Measurements from ENCODE around the gene PROZ. TPM values are rescaled to one million over a fixed set of nuclear protein-coding genes. Genes with fewer than 3 reads are reported as not detected.

The PROZ gene
- total RNA-seq, 1 donor: not detected

GRCh38 chr13:113144255-113144629 lies 14.2 kb upstream of the PROZ start:
- DNase-seq (ENCODE audit: low read depth): no peak
- TF ChIP-seq CTCF (IDR thresholded peaks at IDR 0.05; ENCODE audit: insufficient read depth, low read length): no peak
- no peak overlapping the region for H3K4me3 ChIP-seq (ENCODE audit: low read depth, low read length)

GRCh38 chr13:113145496-113145895 lies 13.0 kb upstream of the PROZ start:
- no peak for DNase-seq (ENCODE audit: low read depth)
- no peak overlapping the region for H3K4me3 ChIP-seq (ENCODE audit: low read depth, low read length)
- no peak for TF ChIP-seq CTCF (IDR thresholded peaks at IDR 0.05; ENCODE audit: insufficient read depth, low read length)

GRCh38 chr13:113145911-113146598 lies 12.4 kb upstream of the PROZ start:
- no peak overlapping the region for H3K4me3 ChIP-seq (ENCODE audit: low read depth, low read length)
- no peak for DNase-seq (ENCODE audit: low read depth)
- TF ChIP-seq CTCF (IDR thresholded peaks at IDR 0.05; ENCODE audit: insufficient read depth, low read length): no peak

GRCh38 chr13:113146750-113147149 lies 11.7 kb upstream of the PROZ start:
- TF ChIP-seq CTCF (IDR thresholded peaks at IDR 0.05; ENCODE audit: insufficient read depth, low read length): no peak
- no peak for DNase-seq (ENCODE audit: low read depth)
- H3K4me3 ChIP-seq (ENCODE audit: low read depth, low read length): no peak overlapping the region

GRCh38 chr13:113147206-113147605 lies 11.2 kb upstream of the PROZ start:
- TF ChIP-seq CTCF (IDR thresholded peaks at IDR 0.05; ENCODE audit: insufficient read depth, low read length): no peak
- H3K4me3 ChIP-seq (ENCODE audit: low read depth, low read length): no peak overlapping the region

GRCh38 chr13:113148407-113148806 lies 10.0 kb upstream of the PROZ start:
- no peak for TF ChIP-seq CTCF (IDR thresholded peaks at IDR 0.05; ENCODE audit: insufficient read depth, low read length)
- H3K4me3 ChIP-seq (ENCODE audit: low read depth, low read length): no peak overlapping the region
- no peak for DNase-seq (ENCODE audit: low read depth)

More at GRCh38 chr13:113147206-113147605, 11.2 kb upstream of the PROZ start:
- no peak for DNase-seq (ENCODE audit: low read depth)

Data from fibroblast of the aortic adventitia (primary cell).